ENCODE results near the gene JAK3. TPM values are rescaled to one million over a fixed set of nuclear protein-coding genes. Genes with fewer than 3 reads are reported as not detected.

Gene JAK3
- total and polyA plus RNA-seq, 4 donors: 0.87 to 7.1 (median 3.0) TPM

DNA sequence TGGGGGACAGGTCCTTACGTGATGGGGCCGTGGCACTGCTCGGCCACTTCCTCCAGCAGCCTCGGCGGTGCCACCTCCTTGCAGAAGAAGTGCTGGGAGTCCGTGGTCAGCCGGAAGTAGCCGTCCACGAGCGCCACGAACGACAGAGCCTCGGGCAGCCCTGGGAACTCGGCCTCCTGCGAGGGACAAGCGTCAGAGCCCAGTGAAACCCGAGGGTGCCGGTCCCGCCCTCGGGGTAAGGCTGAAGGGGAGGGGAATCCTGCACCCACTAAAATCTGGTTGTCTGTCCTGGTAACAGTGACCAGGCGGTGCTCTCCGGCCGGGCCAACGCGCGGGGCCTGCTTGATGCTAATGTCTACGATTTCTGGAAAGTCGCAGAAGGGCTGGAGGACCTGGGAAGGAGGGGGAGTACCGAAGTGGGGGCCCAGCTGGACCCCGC is 6.4 kb downstream of the JAK3 start:
- H3K9me3 ChIP-seq (ENCODE audit: control insufficient read depth in 4 of 4, low read length in 3 of 4): peaks cover 0 to 2% (median 0%) of the 10 kb centered on the region in 4 donors
- H3K4me3 ChIP-seq (ENCODE audit: low read depth in 1 of 3, low read length in 3 of 3): no peak overlapping the region
- H3K36me3 ChIP-seq (ENCODE audit: control insufficient read depth in 4 of 4, insufficient read depth in 3 of 4, low read depth in 1 of 4, low read length in 3 of 4): peaks cover 0 to 1% (median 0%) of the 10 kb centered on the region in 4 donors
- WGBS: 35% methylated on average over 30 of the region's 30 CpGs
- H3K9ac ChIP-seq (ENCODE audit: low read depth in 1 of 2, low read length in 2 of 2): no peak overlapping the region
- H3K27ac ChIP-seq (ENCODE audit: low read depth in 1 of 2, low read length in 2 of 2): no peak overlapping the region
- H3K27me3 ChIP-seq (ENCODE audit: control insufficient read depth in 4 of 4, insufficient read depth in 4 of 4, low read length in 3 of 4): peaks cover 0 to 7% (median 0%) of the 10 kb centered on the region in 4 donors
- TF ChIP-seq, protein P1, sequence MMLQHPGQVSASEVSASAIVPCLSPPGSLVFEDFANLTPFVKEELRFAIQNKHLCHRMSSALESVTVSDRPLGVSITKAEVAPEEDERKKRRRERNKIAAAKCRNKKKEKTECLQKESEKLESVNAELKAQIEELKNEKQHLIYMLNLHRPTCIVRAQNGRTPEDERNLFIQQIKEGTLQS (IDR thresholded peaks at IDR 0.05): no peak
- TF ChIP-seq, protein P2, sequence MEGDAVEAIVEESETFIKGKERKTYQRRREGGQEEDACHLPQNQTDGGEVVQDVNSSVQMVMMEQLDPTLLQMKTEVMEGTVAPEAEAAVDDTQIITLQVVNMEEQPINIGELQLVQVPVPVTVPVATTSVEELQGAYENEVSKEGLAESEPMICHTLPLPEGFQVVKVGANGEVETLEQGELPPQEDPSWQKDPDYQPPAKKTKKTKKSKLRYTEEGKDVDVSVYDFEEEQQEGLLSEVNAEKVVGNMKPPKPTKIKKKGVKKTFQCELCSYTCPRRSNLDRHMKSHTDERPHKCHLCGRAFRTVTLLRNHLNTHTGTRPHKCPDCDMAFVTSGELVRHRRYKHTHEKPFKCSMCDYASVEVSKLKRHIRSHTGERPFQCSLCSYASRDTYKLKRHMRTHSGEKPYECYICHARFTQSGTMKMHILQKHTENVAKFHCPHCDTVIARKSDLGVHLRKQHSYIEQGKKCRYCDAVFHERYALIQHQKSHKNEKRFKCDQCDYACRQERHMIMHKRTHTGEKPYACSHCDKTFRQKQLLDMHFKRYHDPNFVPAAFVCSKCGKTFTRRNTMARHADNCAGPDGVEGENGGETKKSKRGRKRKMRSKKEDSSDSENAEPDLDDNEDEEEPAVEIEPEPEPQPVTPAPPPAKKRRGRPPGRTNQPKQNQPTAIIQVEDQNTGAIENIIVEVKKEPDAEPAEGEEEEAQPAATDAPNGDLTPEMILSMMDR (IDR thresholded peaks at IDR 0.05; ENCODE audit: low read depth, low read length, missing input control): no peak
- TF ChIP-seq RAD21 (IDR thresholded peaks at IDR 0.05) (no peak), RXRA (IDR thresholded peaks at IDR 0.05) (no peak), NR2F2 (IDR thresholded peaks at IDR 0.05) (no peak), EGR1 (IDR thresholded peaks at IDR 0.05; ENCODE audit: low read depth in 2 of 2) (no peak), FOXA1 (IDR thresholded peaks at IDR 0.05) (no peak), GABPA (IDR thresholded peaks at IDR 0.05 in 1 of 2, conservative IDR thresholded peaks at IDR 0.05 in 1 of 2) (no peak), TAF1 (conservative IDR thresholded peaks at IDR 0.05) (no peak), FOXA2 (IDR thresholded peaks at IDR 0.05) (no peak), HNF4A (conservative IDR thresholded peaks at IDR 0.05) (no peak), SP1 (IDR thresholded peaks at IDR 0.05) (no peak), YY1 (IDR thresholded peaks at IDR 0.05) (no peak), JUND (IDR thresholded peaks at IDR 0.05) (no peak), HNF4G (IDR thresholded peaks at IDR 0.05) (no peak)
- TF ChIP-seq, protein P3, sequence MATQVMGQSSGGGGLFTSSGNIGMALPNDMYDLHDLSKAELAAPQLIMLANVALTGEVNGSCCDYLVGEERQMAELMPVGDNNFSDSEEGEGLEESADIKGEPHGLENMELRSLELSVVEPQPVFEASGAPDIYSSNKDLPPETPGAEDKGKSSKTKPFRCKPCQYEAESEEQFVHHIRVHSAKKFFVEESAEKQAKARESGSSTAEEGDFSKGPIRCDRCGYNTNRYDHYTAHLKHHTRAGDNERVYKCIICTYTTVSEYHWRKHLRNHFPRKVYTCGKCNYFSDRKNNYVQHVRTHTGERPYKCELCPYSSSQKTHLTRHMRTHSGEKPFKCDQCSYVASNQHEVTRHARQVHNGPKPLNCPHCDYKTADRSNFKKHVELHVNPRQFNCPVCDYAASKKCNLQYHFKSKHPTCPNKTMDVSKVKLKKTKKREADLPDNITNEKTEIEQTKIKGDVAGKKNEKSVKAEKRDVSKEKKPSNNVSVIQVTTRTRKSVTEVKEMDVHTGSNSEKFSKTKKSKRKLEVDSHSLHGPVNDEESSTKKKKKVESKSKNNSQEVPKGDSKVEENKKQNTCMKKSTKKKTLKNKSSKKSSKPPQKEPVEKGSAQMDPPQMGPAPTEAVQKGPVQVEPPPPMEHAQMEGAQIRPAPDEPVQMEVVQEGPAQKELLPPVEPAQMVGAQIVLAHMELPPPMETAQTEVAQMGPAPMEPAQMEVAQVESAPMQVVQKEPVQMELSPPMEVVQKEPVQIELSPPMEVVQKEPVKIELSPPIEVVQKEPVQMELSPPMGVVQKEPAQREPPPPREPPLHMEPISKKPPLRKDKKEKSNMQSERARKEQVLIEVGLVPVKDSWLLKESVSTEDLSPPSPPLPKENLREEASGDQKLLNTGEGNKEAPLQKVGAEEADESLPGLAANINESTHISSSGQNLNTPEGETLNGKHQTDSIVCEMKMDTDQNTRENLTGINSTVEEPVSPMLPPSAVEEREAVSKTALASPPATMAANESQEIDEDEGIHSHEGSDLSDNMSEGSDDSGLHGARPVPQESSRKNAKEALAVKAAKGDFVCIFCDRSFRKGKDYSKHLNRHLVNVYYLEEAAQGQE (IDR thresholded peaks at IDR 0.05): no peak
- TF ChIP-seq, protein P4, sequence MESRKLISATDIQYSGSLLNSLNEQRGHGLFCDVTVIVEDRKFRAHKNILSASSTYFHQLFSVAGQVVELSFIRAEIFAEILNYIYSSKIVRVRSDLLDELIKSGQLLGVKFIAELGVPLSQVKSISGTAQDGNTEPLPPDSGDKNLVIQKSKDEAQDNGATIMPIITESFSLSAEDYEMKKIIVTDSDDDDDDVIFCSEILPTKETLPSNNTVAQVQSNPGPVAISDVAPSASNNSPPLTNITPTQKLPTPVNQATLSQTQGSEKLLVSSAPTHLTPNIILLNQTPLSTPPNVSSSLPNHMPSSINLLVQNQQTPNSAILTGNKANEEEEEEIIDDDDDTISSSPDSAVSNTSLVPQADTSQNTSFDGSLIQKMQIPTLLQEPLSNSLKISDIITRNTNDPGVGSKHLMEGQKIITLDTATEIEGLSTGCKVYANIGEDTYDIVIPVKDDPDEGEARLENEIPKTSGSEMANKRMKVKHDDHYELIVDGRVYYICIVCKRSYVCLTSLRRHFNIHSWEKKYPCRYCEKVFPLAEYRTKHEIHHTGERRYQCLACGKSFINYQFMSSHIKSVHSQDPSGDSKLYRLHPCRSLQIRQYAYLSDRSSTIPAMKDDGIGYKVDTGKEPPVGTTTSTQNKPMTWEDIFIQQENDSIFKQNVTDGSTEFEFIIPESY (IDR thresholded peaks at IDR 0.05): no peak
- TF ChIP-seq, protein P5, sequence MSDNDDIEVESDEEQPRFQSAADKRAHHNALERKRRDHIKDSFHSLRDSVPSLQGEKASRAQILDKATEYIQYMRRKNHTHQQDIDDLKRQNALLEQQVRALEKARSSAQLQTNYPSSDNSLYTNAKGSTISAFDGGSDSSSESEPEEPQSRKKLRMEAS (IDR thresholded peaks at IDR 0.05): no peak
- DNase-seq (ENCODE audit: low spot score): no peak
- peaks cover 0 to 5% (median 0%) of the 10 kb centered on the region in 4 donors for H3K4me1 ChIP-seq (ENCODE audit: control insufficient read depth in 4 of 4, insufficient read depth in 4 of 4, low read length in 3 of 4)
